GM18507 (cell line): ENCODE results near the gene NCKAP1.
A peak's percentile ranks its signal among the peaks of the same experiment; 100 is the strongest.
"Not testable (repeated sequence)": the region's sequence is repeated elsewhere in the genome, so short reads cannot be mapped to it uniquely, and the experiment has no call there.

Experiments
- DNase-seq: peaks from one replicate; pipeline ENCODE4 v3.0.0; 2011; ENCODE audit warnings: low read depth; ENCODE audit not compliant: insufficient read length; ENCODE audit errors: extremely low spot score
- FAIRE-seq: peaks from 2 replicates; lab custom pipeline; 2011; peaks lifted over from hg19 to GRCh38; lab: Jason Lieb, UNC

The NCKAP1 gene, protein sequence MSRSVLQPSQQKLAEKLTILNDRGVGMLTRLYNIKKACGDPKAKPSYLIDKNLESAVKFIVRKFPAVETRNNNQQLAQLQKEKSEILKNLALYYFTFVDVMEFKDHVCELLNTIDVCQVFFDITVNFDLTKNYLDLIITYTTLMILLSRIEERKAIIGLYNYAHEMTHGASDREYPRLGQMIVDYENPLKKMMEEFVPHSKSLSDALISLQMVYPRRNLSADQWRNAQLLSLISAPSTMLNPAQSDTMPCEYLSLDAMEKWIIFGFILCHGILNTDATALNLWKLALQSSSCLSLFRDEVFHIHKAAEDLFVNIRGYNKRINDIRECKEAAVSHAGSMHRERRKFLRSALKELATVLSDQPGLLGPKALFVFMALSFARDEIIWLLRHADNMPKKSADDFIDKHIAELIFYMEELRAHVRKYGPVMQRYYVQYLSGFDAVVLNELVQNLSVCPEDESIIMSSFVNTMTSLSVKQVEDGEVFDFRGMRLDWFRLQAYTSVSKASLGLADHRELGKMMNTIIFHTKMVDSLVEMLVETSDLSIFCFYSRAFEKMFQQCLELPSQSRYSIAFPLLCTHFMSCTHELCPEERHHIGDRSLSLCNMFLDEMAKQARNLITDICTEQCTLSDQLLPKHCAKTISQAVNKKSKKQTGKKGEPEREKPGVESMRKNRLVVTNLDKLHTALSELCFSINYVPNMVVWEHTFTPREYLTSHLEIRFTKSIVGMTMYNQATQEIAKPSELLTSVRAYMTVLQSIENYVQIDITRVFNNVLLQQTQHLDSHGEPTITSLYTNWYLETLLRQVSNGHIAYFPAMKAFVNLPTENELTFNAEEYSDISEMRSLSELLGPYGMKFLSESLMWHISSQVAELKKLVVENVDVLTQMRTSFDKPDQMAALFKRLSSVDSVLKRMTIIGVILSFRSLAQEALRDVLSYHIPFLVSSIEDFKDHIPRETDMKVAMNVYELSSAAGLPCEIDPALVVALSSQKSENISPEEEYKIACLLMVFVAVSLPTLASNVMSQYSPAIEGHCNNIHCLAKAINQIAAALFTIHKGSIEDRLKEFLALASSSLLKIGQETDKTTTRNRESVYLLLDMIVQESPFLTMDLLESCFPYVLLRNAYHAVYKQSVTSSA

DNA sequence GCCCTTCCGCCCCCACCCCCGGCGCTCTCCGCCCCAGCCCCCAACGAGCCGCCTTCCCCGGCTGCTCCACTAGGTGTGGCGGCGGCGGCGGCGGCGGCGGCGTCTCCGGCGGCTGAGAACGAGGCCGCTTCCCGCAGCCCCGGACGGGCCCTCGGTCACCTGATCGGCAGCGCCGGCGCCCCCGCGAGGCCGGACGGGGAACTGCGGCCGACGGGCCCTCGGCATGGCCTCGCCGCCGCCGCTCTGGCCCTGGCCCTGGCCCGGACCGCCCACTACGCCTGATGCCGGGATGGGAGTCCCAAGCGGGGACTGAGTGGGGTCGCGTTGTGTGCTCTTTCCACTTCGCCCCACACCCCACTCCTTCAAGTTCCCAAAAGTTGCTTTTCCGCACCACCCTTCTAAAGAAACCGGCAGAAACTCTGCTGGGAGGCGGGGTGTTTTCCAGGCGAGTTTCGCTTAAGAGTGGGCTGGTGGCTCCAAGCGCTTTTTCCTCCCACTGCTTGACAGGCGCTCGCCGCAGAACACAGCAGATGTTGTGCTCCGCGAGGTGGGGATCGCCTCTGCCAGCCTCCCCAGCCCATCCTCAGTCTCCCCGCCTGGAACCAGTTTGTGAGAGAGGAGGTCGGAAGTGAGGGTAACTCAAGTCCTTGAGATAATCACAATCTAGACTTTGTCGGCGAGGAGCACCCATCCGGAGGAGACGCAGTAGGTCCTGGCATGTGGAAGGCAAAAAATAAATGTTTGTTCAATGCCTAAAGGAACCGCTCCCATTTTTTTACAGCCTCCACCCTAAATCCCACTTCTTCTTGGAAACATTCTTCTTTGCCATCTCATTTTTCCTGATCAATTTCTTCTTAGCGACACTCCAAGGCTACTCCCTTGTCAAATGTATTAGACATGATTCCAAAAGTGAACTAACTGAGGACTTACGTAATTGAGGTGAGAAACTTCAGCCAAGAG lies at the start of gene NCKAP1:
Gene NCKAP1, minus strand, starts transcription at position 117 of the 960 bp plus-strand sequence. CDS start 358 bp downstream, outside the sequence.
- peak; percentile 47 for FAIRE-seq

DNA sequence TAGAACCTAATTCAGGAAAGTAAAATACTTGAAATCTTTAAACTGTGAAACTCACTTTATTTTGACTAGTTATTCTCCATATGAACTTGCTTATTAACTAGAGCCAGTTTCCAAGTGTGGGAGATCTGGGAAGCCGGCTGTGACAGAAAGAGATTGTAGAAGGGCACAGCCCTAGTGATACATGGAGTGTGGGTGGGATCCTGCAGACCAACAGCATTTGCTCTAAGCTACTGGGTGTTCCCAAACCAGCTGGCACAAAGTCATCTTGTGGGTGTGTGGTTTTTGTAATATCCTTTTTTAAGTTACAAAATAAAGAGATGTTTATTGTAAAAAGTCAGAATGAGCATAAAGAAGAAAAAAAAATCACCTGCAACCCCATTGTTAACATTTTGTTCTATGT lies 43.7 kb upstream of the NCKAP1 start:
- DNase-seq: no peak
- FAIRE-seq: no peak

More for the DNA sequence above, at the start of gene NCKAP1:
- peak; percentile 66 for DNase-seq

DNA sequence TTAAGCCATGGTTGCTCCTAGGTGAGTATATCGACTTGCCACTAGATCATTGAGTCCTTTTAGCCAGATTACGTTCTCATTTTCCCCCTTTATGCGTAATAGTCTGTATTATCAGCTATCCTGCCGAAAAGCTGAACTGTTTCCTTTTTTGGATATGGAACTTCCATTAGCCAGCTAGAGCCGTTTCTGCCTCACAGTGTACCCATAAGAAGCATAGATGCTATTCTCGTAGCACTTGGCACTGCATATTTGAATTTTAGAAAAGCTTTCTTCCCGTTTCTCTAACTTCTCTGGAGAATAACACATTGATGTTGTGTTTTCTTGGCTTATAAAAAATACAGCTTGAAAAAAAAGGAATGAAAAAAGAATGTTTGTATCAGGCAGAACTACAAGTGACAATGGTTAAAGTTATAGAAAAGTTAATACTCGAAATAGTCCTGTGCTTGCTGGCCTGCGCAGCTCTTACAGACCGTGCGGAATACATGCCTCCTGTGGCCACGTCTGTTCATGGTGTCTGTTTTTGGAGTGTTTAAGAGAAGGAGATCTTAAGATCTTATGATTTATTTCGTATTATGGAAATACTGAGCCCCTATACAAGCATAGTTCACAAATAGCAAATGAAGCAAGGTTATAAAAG lies 41.0 kb upstream of the NCKAP1 start:
- DNase-seq (no peak), FAIRE-seq (no peak)

DNA sequence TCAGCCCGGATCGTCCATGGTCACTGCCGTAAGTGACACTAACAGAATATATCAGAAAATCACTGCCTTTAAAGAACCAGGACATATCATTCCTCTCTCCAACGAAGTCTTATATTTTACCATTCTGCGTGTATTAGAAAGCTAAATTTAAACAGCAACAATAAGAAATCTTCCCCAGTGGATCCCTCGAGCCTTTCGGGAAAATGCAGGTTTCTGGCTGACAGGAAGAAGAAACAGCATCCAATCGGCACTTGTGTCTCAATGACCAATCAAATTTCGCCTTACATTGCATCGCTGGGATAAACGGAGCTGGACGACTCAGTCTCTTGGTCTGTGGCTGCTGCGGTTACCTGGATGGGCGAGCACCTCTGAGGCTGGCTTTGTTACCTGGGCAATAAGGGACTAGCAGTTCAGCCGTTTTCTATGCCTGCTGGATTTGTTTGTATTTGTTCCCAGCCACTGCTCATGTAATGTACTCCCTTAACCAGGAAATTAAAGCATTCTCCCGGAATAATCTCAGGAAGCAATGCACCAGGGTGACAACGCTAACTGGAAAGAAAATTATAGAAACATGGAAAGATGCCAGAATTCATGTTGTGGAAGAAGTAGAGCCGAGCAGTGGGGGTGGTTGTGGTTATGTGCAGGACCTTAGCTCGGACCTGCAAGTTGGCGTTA lies 40.3 kb upstream of the NCKAP1 start, which contains the start of gene DUSP19:
Gene DUSP19, plus strand, starts transcription at position 284 of the 675 bp plus-strand sequence. Its CDS starts 187 bp downstream, at position 471.
- peak; percentile 95 for FAIRE-seq

DNA sequence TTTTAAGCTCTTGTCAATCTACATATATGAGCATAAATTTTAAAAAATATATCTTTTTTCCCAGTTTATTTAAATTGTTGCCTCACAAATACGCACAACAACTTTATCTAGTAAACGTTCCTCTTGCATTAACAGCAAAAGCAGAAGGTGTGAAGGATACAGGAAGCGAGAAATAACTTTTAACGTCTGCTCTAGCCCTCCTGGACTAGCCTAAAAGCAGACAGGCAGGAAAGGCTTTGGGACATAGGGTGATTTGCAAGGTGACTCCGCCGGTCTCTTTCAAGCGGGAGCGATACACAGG lies 39.9 kb upstream of the NCKAP1 start:
- FAIRE-seq: no peak
- DNase-seq: no peak

More for the DNA sequence above, 40.3 kb upstream of the NCKAP1 start, which contains the start of gene DUSP19:
- DNase-seq: peak; percentile 55

DNA sequence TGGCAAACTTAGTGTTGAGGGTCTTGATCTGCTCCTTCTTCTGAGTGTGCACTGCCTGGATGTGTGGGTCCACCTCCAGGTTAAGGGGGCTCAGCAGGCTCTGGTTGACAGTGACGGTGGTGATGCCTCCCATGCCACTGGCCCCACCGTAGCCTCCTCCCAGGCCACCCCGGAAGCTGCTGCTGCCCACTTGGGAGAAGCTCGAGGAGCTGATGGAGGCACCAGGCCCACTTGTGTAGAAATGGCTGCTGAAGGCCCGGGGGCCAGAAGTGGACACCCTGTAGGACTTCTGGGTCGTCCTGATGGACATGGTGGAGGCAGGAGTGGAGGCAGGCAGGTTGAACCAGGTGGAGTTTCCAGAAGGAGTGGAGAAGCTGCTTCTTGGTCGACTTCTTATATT lies 33.9 kb upstream of the NCKAP1 start:
- no peak for FAIRE-seq

DNA sequence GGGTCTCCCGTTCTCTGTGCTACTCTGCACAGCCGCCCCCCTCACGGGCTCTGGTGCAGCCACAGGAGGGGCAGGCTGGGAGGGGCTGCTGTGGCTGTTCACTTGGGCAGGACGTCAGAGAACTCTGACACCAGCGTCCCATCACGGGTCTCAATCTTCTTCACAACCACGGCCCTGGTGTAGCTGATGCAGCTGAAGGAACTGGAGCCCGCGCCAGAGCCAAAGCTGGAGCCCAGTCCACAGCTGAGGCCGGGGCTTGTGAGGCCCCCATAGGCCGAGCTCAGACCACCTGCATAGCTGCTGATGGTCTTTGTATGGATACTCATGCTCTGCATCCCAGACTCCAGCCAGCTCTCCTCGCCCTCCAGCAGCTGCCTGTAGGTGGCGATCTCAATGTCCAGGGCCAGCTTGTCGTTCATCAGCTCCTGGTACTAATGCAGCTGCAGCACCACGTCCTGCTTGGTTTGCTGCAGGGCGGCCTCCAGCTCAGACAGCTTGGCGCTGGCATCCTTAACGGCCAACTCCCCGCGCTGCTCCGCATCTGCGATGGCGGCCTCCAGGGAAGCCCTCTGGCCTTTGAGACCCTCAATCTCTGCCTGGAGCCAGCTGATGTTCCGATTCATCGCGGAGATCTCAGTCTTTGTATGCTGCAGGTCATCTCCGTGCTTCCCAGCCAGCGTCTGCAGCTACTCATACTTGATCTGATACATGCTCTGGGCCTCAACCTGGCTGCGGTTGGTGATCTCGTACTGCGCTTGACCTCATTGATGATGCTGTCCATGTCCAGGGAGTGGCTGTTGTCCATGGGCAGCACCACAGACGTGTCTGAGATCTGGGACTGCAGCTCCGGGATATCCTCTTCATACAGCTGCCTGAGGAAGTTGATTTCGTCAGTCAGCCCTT lies 32.9 kb upstream of the NCKAP1 start:
- DNase-seq (no peak), FAIRE-seq (no peak)

More for the DNA sequence above, 33.9 kb upstream of the NCKAP1 start:
- no peak for DNase-seq

DNA sequence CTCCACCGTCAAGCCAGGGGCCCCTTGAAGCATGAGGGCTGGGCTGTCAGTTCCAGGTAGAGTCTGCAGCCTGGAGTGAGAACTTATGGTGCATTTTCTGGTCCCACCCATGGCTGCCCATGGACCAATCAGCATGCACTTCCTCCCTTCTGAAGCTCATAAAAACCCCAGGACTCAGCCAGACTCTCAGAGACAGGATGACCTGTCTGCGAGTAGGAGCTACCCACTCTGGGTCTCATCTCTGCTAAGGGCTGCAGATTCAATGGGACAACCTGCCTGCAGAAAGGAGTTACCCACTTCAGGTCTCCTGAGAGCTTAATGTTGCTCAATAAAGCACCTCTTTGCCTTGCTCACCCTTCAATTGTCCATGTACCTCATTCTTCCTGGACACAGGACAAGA lies 30.9 kb upstream of the NCKAP1 start:
- DNase-seq: no peak
- no peak for FAIRE-seq

DNA sequence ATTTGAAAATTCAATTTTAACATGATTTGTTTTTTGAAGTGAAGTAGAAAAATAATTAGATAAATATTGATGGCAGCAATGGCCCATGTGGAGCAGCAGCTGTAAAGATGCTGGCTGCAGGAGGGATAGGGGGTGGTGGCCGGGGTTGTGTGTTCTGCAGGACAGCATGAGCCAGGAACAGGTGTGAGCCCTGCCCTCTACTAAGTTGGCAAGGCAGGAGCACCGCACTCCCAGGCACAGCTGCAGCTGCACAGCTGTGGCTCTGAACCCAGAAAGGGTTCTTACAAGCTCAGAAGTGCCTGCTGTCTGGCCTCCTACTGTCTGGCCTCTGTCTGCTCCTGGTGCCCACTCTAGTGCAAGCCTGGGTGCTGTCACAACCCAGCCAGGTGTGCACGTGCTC lies 30.3 kb upstream of the NCKAP1 start:
- DNase-seq: no peak
- no peak for FAIRE-seq

DNA sequence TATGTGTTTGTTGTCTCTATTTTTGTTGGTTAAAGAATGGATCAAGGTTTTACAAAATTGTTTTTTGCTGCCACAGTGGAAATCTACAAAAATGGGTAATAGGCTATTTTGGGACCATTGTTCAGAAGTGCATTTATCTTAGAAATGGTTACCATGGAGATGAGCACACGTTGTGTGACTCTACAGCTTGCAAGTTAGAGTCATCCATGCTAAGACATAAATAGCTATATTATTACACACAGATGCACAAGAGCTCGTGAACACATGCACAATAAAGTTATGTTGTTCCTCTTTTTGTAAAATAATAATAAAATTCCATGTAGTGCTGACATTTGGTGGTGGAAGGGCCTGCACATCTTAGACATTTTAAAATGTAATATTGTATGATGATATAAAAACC lies 24.8 kb upstream of the NCKAP1 start:
- DNase-seq (no peak), FAIRE-seq (no peak)

DNA sequence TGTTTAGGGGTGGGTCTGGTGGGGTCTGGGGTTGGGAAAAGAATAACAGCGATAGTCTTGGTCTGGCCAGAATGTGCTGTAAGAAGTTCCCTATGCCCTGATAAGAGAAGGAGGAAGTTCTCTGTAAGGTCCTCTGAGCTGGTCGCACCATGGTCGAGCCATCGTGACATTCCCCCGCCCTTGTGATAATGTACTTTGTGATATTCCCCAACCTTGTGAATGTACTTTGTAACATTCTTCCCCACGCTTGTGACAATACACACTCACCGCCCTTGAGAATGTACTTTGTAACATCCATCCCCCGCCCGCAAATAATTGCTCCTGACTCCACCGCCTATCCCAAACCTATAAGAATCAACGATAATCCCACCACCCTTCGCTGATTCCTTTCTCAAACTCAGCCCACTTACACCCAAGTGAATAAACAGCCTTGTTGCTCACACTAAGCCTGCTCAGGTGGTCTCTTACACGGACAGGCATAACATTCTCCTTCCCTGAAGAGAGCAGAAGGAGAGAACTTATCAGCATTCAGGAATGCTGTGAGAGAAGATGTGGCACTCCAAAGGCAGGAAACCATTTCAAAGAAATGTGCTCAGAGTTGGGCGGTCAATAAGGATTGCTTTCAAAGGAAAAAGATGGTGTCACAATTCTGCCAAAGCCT lies 22.4 kb upstream of the NCKAP1 start:
- no peak for FAIRE-seq
- no peak for DNase-seq

DNA sequence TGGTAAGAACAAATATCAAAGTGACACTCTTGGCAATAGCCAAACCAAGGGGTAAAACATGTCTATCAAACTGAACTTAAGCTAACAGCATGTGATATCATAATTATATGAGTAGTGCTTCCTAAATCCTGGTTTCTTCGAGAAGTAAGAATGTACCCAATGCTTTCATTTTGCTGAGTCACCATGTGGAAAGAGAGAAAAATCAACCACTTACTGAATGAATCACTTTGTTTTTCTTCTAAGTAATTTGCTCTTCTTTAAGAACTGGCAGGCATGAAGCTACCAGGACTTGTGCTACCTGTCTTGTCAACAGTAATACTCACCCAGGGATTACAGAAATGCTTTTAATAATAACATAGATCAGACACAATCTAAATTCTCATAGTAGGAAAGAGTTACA lies 21.3 kb upstream of the NCKAP1 start:
- FAIRE-seq (no peak), DNase-seq (no peak)

DNA sequence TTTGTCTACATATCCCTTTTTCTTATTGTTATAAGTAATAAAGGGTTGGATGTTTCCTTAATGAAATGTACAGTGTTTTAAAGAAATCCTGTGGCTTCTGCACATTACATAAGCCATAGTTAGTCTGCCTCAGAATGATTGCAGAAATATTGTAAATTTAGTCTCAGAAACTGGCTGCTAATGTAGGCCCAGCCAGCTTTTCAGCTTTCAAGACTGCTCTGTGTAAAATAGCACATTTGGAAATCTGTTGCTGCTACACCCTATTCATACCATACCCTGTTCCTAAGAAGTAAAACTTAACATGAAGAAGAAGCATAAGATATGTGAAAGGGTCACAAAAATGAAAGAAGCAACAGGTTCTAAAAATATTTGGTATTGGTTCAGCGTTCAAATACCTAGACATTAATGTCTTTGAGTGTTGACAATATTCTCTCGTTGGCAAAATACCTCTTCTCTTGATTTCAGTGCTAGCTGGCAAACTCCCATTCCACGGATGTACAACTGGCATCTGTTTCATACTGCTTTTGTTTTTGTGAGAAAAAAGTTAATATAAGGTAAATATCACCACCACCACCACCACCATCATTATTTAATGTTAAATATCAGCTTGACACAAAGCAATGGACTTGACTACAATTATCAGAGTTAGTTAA lies 19.2 kb upstream of the NCKAP1 start:
- FAIRE-seq: no peak

DNA sequence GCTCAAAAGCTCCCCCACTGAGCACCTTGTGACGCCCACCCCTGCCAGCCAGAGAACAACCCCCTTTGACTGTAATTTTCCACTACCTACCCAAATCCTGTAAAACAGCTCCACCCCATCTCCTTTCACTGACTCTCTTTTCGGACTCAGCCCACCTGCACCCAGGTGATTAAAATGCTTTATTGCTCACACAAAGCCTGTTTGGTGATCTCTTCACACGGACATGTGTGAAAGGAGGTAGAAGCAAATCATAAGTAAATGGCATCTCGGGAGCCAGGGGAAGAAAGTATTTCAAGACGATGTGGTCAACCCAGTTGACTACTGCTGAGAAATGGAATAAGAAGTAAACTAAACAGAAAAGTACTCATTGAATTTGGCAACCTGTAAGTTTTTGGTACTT lies 11.2 kb upstream of the NCKAP1 start:
- DNase-seq: no peak
- FAIRE-seq: no peak

More for the DNA sequence above, 19.2 kb upstream of the NCKAP1 start:
- DNase-seq: no peak

DNA sequence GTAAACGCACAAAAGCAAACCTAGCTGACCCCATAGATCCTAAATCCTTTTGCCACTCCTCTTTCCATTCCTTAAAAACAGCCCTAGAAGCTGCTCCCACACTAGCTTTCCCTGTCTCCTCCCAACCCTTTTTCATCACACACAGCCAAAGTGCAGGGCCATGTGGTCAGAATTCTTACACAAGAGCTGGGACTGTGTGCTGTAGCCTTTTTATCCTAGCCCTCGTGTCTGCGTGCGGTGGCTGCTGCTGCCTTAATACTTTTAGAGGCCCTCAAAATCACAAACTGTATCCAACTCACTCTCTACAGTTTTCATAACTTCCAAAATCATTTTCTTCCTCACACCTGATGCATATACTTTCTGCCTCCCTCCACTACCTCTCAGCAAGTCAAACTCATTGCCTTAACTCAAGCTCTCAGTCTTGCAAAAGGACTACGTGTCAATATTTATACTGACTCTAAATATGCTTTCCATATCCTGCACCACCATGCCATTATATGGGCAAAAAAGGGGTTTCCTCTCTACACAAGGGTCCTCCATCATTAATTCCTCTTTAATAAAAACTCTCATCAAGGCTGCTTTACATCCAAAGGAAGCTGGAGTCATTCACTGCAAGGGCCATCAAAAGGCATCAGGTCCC lies 9.3 kb upstream of the NCKAP1 start:
- not testable (repeated sequence) for FAIRE-seq, DNase-seq
